Left lung (tissue), 14 donors: ENCODE data around the gene TCP11L1. TPM values are rescaled to one million over a fixed set of nuclear protein-coding genes. Genes with fewer than 3 reads are reported as not detected.

ENCODE experiments used
- ATAC-seq: fragments of 200-7000 bp; cut with Tn5 transposase; one replicate; pipeline ENCODE4 v1.9.1; 2020; ENCODE audit warnings: moderate library complexity
- DNase-seq, 4 donors: peaks; one replicate each; pipeline ENCODE4 v3.0.0-alpha.2; 2013 to 2020
- H3K27ac ChIP-seq, 2 donors: fragments of 200-600 bp; sonication (generic) in 1 of 2; one replicate each; pipeline versions ENCODE4 v1.5.0 to v1.8.0; 2020 to 2021
- H3K27me3 ChIP-seq, 2 donors: fragments of 200-600 bp; sonication (generic) in 1 of 2; one replicate each; pipeline versions ENCODE4 v1.5.0 to v1.8.0; 2020 to 2021
- H3K36me3 ChIP-seq, 2 donors: fragments of 200-600 bp; sonication (generic) in 1 of 2; one replicate each; pipeline versions ENCODE4 v1.5.0 to v1.8.0; 2020 to 2021
- H3K4me1 ChIP-seq, 2 donors: fragments of 200-600 bp; one replicate each; pipeline ENCODE4 v1.8.0; 2021
- H3K4me3 ChIP-seq, 2 donors: fragments of 200-600 bp; sonication (generic) in 1 of 2; one replicate each; pipeline versions ENCODE4 v1.5.0 to v1.8.0; 2020 to 2021; ENCODE audit warnings: mild to moderate bottlenecking in 1 of 2
- H3K9me3 ChIP-seq, 2 donors: fragments of 200-600 bp; sonication (generic) in 1 of 2; one replicate each; pipeline versions ENCODE4 v1.5.0 to v1.8.0; 2020 to 2021
- CTCF ChIP-seq, 2 donors: fragments of 200-600 bp; sonication (generic) in 1 of 2; IDR thresholded peaks; one replicate each; pipeline versions ENCODE4 v1.5.0 to v1.8.0; 2021; ENCODE audit warnings: antibody characterized with exemption in 2 of 2
- intact Hi-C, 2 donors: fragments of 100-400 bp; cut with DNase I; formaldehyde crosslinking; loops; one replicate each; pipeline versions ENCODE4 v1.11.2 to v1.14.2; 2022
- long read RNA-seq, 12 donors: library from polyadenylated mRNA in 2 of 12; unstranded in 2 of 12; transcript quantifications; one replicate each; pipeline ENCODE4 v2.0.0 and lab custom pipeline, GENCODE V29; 2019 to 2026
- polyA plus RNA-seq, 6 donors: library from polyadenylated mRNA; unstranded; fragments of 120-200 nt; gene quantifications; one replicate each; pipeline ENCODE4 v1.2.1, GENCODE V29; 2013; ENCODE audit not compliant: insufficient read length in 6 of 6
- total RNA-seq, 2 donors: library from RNA; stranded (reverse); fragmentation: NEBNext Ultra II Directional; extraction: Animal tissue kit (Norgen Biotek cat#: 25700); gene quantifications; one replicate each; pipeline ENCODE4 v1.2.1, GENCODE V29; 2021
- donor health status: DM: no; HTN: yes; CAD: no.
- donor health status: DM: no; HTN: no; CAD: no.

Gene TCP11L1, protein sequence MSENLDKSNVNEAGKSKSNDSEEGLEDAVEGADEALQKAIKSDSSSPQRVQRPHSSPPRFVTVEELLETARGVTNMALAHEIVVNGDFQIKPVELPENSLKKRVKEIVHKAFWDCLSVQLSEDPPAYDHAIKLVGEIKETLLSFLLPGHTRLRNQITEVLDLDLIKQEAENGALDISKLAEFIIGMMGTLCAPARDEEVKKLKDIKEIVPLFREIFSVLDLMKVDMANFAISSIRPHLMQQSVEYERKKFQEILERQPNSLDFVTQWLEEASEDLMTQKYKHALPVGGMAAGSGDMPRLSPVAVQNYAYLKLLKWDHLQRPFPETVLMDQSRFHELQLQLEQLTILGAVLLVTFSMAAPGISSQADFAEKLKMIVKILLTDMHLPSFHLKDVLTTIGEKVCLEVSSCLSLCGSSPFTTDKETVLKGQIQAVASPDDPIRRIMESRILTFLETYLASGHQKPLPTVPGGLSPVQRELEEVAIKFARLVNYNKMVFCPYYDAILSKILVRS
- total RNA-seq (10 to 100 TPM; 15.6 to 25.9 TPM), polyA plus RNA-seq (10 to 100 TPM; 13.9 to 18.0 (median 15.5) TPM)
- long read RNA-seq, donor 1, partial matches to known transcripts = 125 of 130 reads
- long read RNA-seq, donor 1, other reads (novel, unspliced or antisense) = 5 of 130 reads
- long read RNA-seq, donor 2, partial matches to known transcripts = 0 of 1 reads
- long read RNA-seq, donor 2, other reads (novel, unspliced or antisense) = 0 of 1 reads
- long read RNA-seq, donor 3, partial matches to known transcripts = 70 of 73 reads
- long read RNA-seq, donor 3, other reads (novel, unspliced or antisense) = 0 of 73 reads
- long read RNA-seq, donor 4, partial matches to known transcripts = 2 of 9 reads
- long read RNA-seq, donor 4, other reads (novel, unspliced or antisense) = 3 of 9 reads
- long read RNA-seq, donor 5, partial matches to known transcripts = 58 of 65 reads
- long read RNA-seq, donor 5, other reads (novel, unspliced or antisense) = 6 of 65 reads
- long read RNA-seq, donor 6 = 0 reads
- long read RNA-seq, donor 7, partial matches to known transcripts = 0 of 1 reads
- long read RNA-seq, donor 7, other reads (novel, unspliced or antisense) = 0 of 1 reads
- long read RNA-seq, donor 8, partial matches to known transcripts = 57 of 74 reads
- long read RNA-seq, donor 8, other reads (novel, unspliced or antisense) = 14 of 74 reads
- long read RNA-seq, donor 9 = 0 reads
- long read RNA-seq, donor 10, partial matches to known transcripts = 1 of 8 reads
- long read RNA-seq, donor 10, other reads (novel, unspliced or antisense) = 3 of 8 reads
- long read RNA-seq, donor 11, partial matches to known transcripts = 161 of 161 reads
- long read RNA-seq, donor 11, other reads (novel, unspliced or antisense) = 0 of 161 reads
- long read RNA-seq, donor 12, partial matches to known transcripts = 0 of 1 reads
- long read RNA-seq, donor 12, other reads (novel, unspliced or antisense) = 0 of 1 reads

DNA sequence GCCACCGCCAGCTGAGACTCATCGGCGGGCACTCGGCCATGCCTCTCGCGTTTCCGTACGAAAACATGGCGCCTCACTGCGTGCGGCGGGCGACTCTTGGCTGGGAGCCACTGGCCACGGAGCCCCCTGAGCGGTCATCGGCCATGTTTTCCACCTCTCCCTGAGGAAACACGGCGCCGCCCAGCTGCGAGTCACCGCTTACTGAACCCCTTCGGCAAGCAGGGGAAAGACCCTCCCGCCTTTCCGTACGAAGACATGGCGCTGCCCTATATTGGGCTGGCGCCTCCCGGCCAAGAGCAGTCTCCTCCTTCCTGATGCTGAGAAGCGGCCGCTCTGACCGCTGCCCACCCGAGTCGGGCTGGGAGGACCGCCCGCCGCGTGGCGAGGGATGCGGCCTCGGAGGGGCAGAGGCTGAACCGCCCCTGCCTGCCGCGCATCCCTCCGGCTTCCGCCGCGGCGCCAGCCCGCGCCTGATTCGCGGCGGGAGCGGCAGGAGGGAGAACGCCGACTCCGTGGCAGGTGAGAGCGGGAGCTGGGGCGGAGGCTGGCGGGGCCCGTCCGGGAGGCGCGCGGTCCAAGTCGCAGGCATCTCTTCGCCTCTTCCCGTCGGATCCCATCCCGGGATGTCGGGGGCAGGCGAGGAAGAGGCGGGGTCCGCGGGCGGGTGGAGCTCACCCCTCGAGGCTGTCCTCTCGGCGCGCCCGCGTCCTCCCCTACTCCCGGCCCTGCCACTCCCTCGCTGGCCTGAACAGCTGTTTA lies at the start of gene TCP11L1:
Gene TCP11L1 (plus strand): TSS at position 299 of the 759 bp plus-strand sequence. CDS start 4,202 bp downstream, outside the sequence.
- Histone ChIP-seq H3K4me3 (peak within 1 kb of the TSS; percentile 80 to 95), H3K27me3 (no peaks in the 10 kb centered on the region), H3K4me1 (peaks cover 3 to 15% of the 10 kb centered on the region in 2 donors), H3K9me3 (no peaks in the 10 kb centered on the region), H3K27ac (peak within 1 kb of the TSS; percentile 98), H3K36me3 (peaks cover 0 to 4% of the 10 kb centered on the region in 2 donors)
- peak; percentile 89 for ATAC-seq
- intact Hi-C loops = no loop called here
- no peak for TF ChIP-seq CTCF (IDR thresholded peaks at IDR 0.05)
- peak; percentile 94 to 97 (median 94) for DNase-seq

GRCh38 chr11:32990481-32990880 lies 48.9 kb upstream of the TCP11L1 start:
- Histone ChIP-seq H3K27ac (no peak overlapping the region), H3K27me3 (no peaks in the 10 kb centered on the region), H3K4me3 (no peak overlapping the region), H3K36me3 (no peaks in the 10 kb centered on the region), H3K9me3 (peaks cover 0 to 17% of the 10 kb centered on the region in 2 donors), H3K4me1 (no peaks in the 10 kb centered on the region)
- TF ChIP-seq CTCF (IDR thresholded peaks at IDR 0.05) = no peak
- DNase-seq (no peak), ATAC-seq (no peak)
- intact Hi-C loops = no loop called here

- no peaks in the 10 kb centered on the region for H3K4me1 ChIP-seq
- H3K27me3 ChIP-seq = no peaks in the 10 kb centered on the region
- intact Hi-C loops = no loop called here
- H3K4me3 ChIP-seq = no peak overlapping the region
- H3K36me3 ChIP-seq = no peaks in the 10 kb centered on the region
- DNase-seq (no peak), ATAC-seq (no peak)
- TF ChIP-seq CTCF (IDR thresholded peaks at IDR 0.05) = no peak
- H3K27ac ChIP-seq = no peak overlapping the region
- H3K9me3 ChIP-seq = peaks cover 0 to 17% of the 10 kb centered on the region in 2 donors
Measured at GRCh38 chr11:32991427-32991826, 47.9 kb upstream of the TCP11L1 start.

GRCh38 chr11:32991898-32992297 lies 47.5 kb upstream of the TCP11L1 start:
- intact Hi-C loops = no loop called here

More at GRCh38 chr11:32991898-32992297, 47.5 kb upstream of the TCP11L1 start:
- Histone ChIP-seq H3K9me3 (peaks cover 0 to 17% of the 10 kb centered on the region in 2 donors), H3K27ac (no peak overlapping the region), H3K36me3 (no peaks in the 10 kb centered on the region), H3K4me3 (no peak overlapping the region), H3K27me3 (no peaks in the 10 kb centered on the region), H3K4me1 (no peaks in the 10 kb centered on the region)
- no peak for ATAC-seq
- no peak for TF ChIP-seq CTCF (IDR thresholded peaks at IDR 0.05)
- DNase-seq = no peak
